ENCODE measurements around the gene CCL28.
A peak's percentile ranks its signal among the peaks of the same experiment; 100 is the strongest.

Gene CCL28

GRCh38 chr5:43354774-43355173 is 57.4 kb downstream of the CCL28 start:
- DNase-seq = no peak

- DNase-seq = no peak
These were observed 58.5 kb downstream of the CCL28 start for GRCh38 chr5:43353668-43354067.

- no peak for DNase-seq
These were observed 59.3 kb downstream of the CCL28 start for GRCh38 chr5:43352915-43353314.

- no peak for DNase-seq
These were observed 60.1 kb downstream of the CCL28 start for GRCh38 chr5:43352131-43352530.

GRCh38 chr5:43348861-43349363 is 63.3 kb downstream of the CCL28 start:
- no peak for DNase-seq

GRCh38 chr5:43348207-43348606 is 64.0 kb downstream of the CCL28 start:
- no peak for DNase-seq

GRCh38 chr5:43338862-43339261 is 73.3 kb downstream of the CCL28 start:
- DNase-seq = peak; percentile 24

- DNase-seq = no peak
These were observed 76.0 kb downstream of the CCL28 start for GRCh38 chr5:43336159-43336558.

- DNase-seq = no peak
These were observed 76.5 kb downstream of the CCL28 start for GRCh38 chr5:43335681-43336080.

- DNase-seq = no peak
These were observed 79.8 kb downstream of the CCL28 start for GRCh38 chr5:43332401-43332800.

Measured in hematopoietic multipotent progenitor cell treated with erythropoietin and hydrocortisone succinate and interleukin-3 and kit ligand, for 4 days (in vitro differentiated cells).